GM13976 (cell line): ENCODE results near the gene MPPED2.

Experiments used
- DNase-seq: peaks from one replicate; pipeline ENCODE4 v3.0.0; 2012; ENCODE audit warnings: low spot score
- CTCF ChIP-seq: IDR thresholded peaks from 2 replicates; pipeline ENCODE4 v1.5.1; 2012; ENCODE audit warnings: borderline replicate concordance, mild to moderate bottlenecking; ENCODE audit not compliant: insufficient read depth; ENCODE audit errors: extremely low read depth, missing control alignments, control extremely low read depth
- in situ Hi-C: fragments of 300-500 bp; cut with MboI; formaldehyde crosslinking; loops from one replicate; pipeline ENCODE4 v1.12.0; 2022; ENCODE audit warnings: low sequenced_read_pairs, mixed read lengths, inconsistent platforms; ENCODE audit not compliant: unreplicated experiment

The MPPED2 gene

GRCh38 chr11:30364837-30365482 is 221.2 kb downstream of the MPPED2 start:
- TF ChIP-seq CTCF: no peak
- in situ Hi-C loops: no loop called here
- DNase-seq: no peak

- no peak for DNase-seq
- no peak for TF ChIP-seq CTCF
- in situ Hi-C loops: no loop called here
Measured at GRCh38 chr11:30364139-30364836, 221.9 kb downstream of the MPPED2 start.

- in situ Hi-C loops: no loop called here
- no peak for DNase-seq
Measured at GRCh38 chr11:30360741-30361140, 225.4 kb downstream of the MPPED2 start.

More at GRCh38 chr11:30360741-30361140, 225.4 kb downstream of the MPPED2 start:
- no peak for TF ChIP-seq CTCF
